WERI-Rb-1 (cell line): ENCODE results near the gene OPHN1.

Source experiments
- DNase-seq: peaks from one replicate; pipeline ENCODE4 v3.0.0-alpha.2; 2020
- H3K27ac ChIP-seq: fragments of 250-450 bp; sonication (Bioruptor Pico); 2 replicates; pipeline ENCODE4 v1.5.1; 2020; ENCODE audit warnings: mild to moderate bottlenecking, moderate library complexity
- H3K27me3 ChIP-seq: fragments of 250-450 bp; sonication (Bioruptor Pico); 2 replicates; pipeline ENCODE4 v1.5.1; 2021; ENCODE audit warnings: mild to moderate bottlenecking, low read depth, moderate library complexity; ENCODE audit not compliant: insufficient read depth, severe bottlenecking
- H3K36me3 ChIP-seq: fragments of 250-450 bp; sonication (Bioruptor Pico); 2 replicates; pipeline ENCODE4 v1.5.1; 2020; ENCODE audit warnings: mild to moderate bottlenecking, moderate library complexity
- H3K4me3 ChIP-seq: 2 replicates; pipeline ENCODE4 v1.5.1; 2011; ENCODE audit warnings: low read depth, mild to moderate bottlenecking, control low read depth, low read length
- H3K9me3 ChIP-seq: fragments of 250-450 bp; sonication (Bioruptor Pico); 2 replicates; pipeline ENCODE4 v1.5.1; 2021; ENCODE audit warnings: mild to moderate bottlenecking, moderate library complexity; ENCODE audit not compliant: severe bottlenecking
- CTCF ChIP-seq: IDR thresholded peaks from 2 replicates; pipeline ENCODE4 v1.5.1; 2011; ENCODE audit warnings: low read depth, mild to moderate bottlenecking, control low read depth, inconsistent platforms, low read length

The OPHN1 gene

GRCh38 chrX:68049466-68049865, 383.8 kb downstream of the OPHN1 start:
- TF ChIP-seq CTCF, result no peak
- no peaks in the 10 kb centered on the region for H3K9me3 ChIP-seq
- H3K36me3 ChIP-seq, result no peaks in the 10 kb centered on the region
- no peak for DNase-seq
- H3K4me3 ChIP-seq, result no peak overlapping the region
- H3K27ac ChIP-seq, result no peak overlapping the region
- no peaks in the 10 kb centered on the region for H3K27me3 ChIP-seq

GRCh38 chrX:68048774-68049173, 384.5 kb downstream of the OPHN1 start:
- H3K9me3 ChIP-seq, result no peaks in the 10 kb centered on the region
- H3K27me3 ChIP-seq, result no peaks in the 10 kb centered on the region
- DNase-seq, result no peak
- H3K4me3 ChIP-seq, result no peak overlapping the region
- no peaks in the 10 kb centered on the region for H3K36me3 ChIP-seq
- no peak for TF ChIP-seq CTCF
- H3K27ac ChIP-seq, result no peak overlapping the region

GRCh38 chrX:68045008-68045577, 388.2 kb downstream of the OPHN1 start:
- Histone ChIP-seq H3K4me3 (no peak overlapping the region), H3K27ac (no peak overlapping the region), H3K9me3 (no peaks in the 10 kb centered on the region), H3K27me3 (no peaks in the 10 kb centered on the region), H3K36me3 (no peaks in the 10 kb centered on the region)
- TF ChIP-seq CTCF, result no peak
- DNase-seq, result no peak

- Histone ChIP-seq H3K9me3 (no peaks in the 10 kb centered on the region), H3K4me3 (no peak overlapping the region), H3K27ac (no peak overlapping the region), H3K36me3 (no peaks in the 10 kb centered on the region), H3K27me3 (no peaks in the 10 kb centered on the region)
- no peak for DNase-seq
- TF ChIP-seq CTCF, result no peak
Measured at GRCh38 chrX:68043713-68044438, 389.4 kb downstream of the OPHN1 start.

GRCh38 chrX:68041110-68041509, 392.2 kb downstream of the OPHN1 start:
- no peaks in the 10 kb centered on the region for H3K27me3 ChIP-seq
- H3K27ac ChIP-seq, result no peak overlapping the region
- H3K36me3 ChIP-seq, result no peaks in the 10 kb centered on the region
- no peak for TF ChIP-seq CTCF
- H3K4me3 ChIP-seq, result no peak overlapping the region
- DNase-seq, result no peak
- H3K9me3 ChIP-seq, result no peaks in the 10 kb centered on the region
